Prostate gland (tissue), 2 donors: ENCODE data around the gene ENAH. TPM values are rescaled to one million over a fixed set of nuclear protein-coding genes. Genes with fewer than 3 reads are reported as not detected.

Experiments
- DNase-seq: peaks from one replicate; pipeline ENCODE4 v3.0.0-alpha.2; 2019; ENCODE audit warnings: low spot score
- H3K27ac ChIP-seq, 2 donors: fragments of 200-600 bp; sonication (generic); 2 replicates each; pipeline ENCODE4 v1.5.1; 2017 to 2019
- H3K27me3 ChIP-seq: fragments of 200-600 bp; sonication (generic); replicated peaks from 2 replicates; pipeline ENCODE4 v1.5.1; 2019; ENCODE audit not compliant: insufficient read depth
- H3K36me3 ChIP-seq, 2 donors: fragments of 200-600 bp; sonication (generic); 1 replicate in 1 of 2; 2 replicates in 1 of 2; pipeline versions ENCODE4 v1.5.1 to v1.8.1; 2017 to 2019
- H3K4me1 ChIP-seq: fragments of 200-600 bp; sonication (generic); replicated peaks from 2 replicates; pipeline ENCODE4 v1.5.1; 2019
- H3K4me3 ChIP-seq, 2 donors: fragments of 200-600 bp; sonication (generic); 2 replicates each; pipeline ENCODE4 v1.5.1; 2017 to 2019
- H3K9me3 ChIP-seq: fragments of 200-600 bp; sonication (generic); 2 replicates; pipeline ENCODE4 v1.5.1; 2017
- CTCF ChIP-seq, 4 experiments: fragments of 200-600 bp in 2 of 4; fragments of 450-650 bp in 2 of 4; sonication (generic) in 2 of 4; IDR thresholded peaks; 1 replicate in 3 of 4; 2 replicates in 1 of 4; pipeline ENCODE4 v1.5.1; 2016 to 2019; ENCODE audit warnings: antibody characterized with exemption in 4 of 4, mild to moderate bottlenecking in 2 of 4, moderate library complexity in 2 of 4
- POLR2A ChIP-seq: fragments of 450-650 bp; IDR thresholded peaks from one replicate; pipeline ENCODE4 v1.6.1; 2016; ENCODE audit warnings: antibody characterized with exemption, mild to moderate bottlenecking
- POLR2AphosphoS5 ChIP-seq: sonication (generic); formaldehyde crosslinking; IDR thresholded peaks from one replicate; pipeline ENCODE4 v1.6.1; 2017; ENCODE audit warnings: antibody characterized with exemption
- WGBS: methylation state at CpG from one replicate; pipeline ENCODE4 v1.1.5; 2018; 5-methylcytosine and 5-hydroxymethylcytosine counted together
- intact Hi-C: fragments of 100-400 bp; cut with DNase I; formaldehyde crosslinking; loops from one replicate; pipeline ENCODE4 v1.14.2; 2022
- total RNA-seq, 2 donors: library from RNA; depleted of rRNA; stranded (reverse); fragments of >200 nt; gene quantifications; one replicate each; pipeline ENCODE4 v1.1.0, GENCODE V29; 2016

The ENAH gene
- total RNA-seq, 2 donors from 2014 or later = 36.4 to 93.6 TPM

- Histone ChIP-seq H3K9me3 (no peaks in the 10 kb centered on the region), H3K36me3 (no peaks in the 10 kb centered on the region), H3K27ac (peak overlapping the region; percentile 53 to 97), H3K4me3 (peak overlapping the region in 1 of 2 donors; percentile 4), H3K4me1 (no peaks in the 10 kb centered on the region), H3K27me3 (no peaks in the 10 kb centered on the region)
- WGBS = 32% methylated on average over 5 of the region's 5 CpGs
- DNase-seq = no peak
- intact Hi-C loops = loop anchor here (5.0 kb wide), 1 partner anchor 122 kb away; no protein-coding TSS in a partner anchor
- TF ChIP-seq POLR2AphosphoS5 (no peak), POLR2A (no peak), CTCF (IDR thresholded peaks at IDR 0.05) (no peak)
Observed at GRCh38 chr1:225650179-225650578, 2.7 kb downstream of the ENAH start.

- H3K4me1 ChIP-seq = no peaks in the 10 kb centered on the region
- WGBS = 85% methylated on average over 6 of the region's 6 CpGs
- TF ChIP-seq POLR2AphosphoS5 = no peak
- no peak for TF ChIP-seq POLR2A
- TF ChIP-seq CTCF (IDR thresholded peaks at IDR 0.05) = no peak
- no peak overlapping the region for H3K4me3 ChIP-seq
- no peaks in the 10 kb centered on the region for H3K9me3 ChIP-seq
- H3K27me3 ChIP-seq = no peaks in the 10 kb centered on the region
- no peaks in the 10 kb centered on the region for H3K36me3 ChIP-seq
- DNase-seq = no peak
- no peak overlapping the region for H3K27ac ChIP-seq
- intact Hi-C loops = no loop called here
Observed at GRCh38 chr1:225645194-225645895, 7.6 kb downstream of the ENAH start.

GRCh38 chr1:225644666-225645065 lies 8.3 kb downstream of the ENAH start:
- 89% methylated on average over 1 of the region's 1 CpG for WGBS
- Histone ChIP-seq H3K27me3 (no peaks in the 10 kb centered on the region), H3K36me3 (no peaks in the 10 kb centered on the region), H3K4me1 (no peaks in the 10 kb centered on the region), H3K27ac (no peak overlapping the region), H3K4me3 (no peak overlapping the region), H3K9me3 (no peaks in the 10 kb centered on the region)
- DNase-seq = no peak
- intact Hi-C loops = no loop called here
- no peak for TF ChIP-seq POLR2A
- TF ChIP-seq POLR2AphosphoS5 = no peak
- TF ChIP-seq CTCF (IDR thresholded peaks at IDR 0.05) = no peak

- 68% methylated on average over 4 of the region's 4 CpGs for WGBS
- TF ChIP-seq POLR2AphosphoS5 (no peak), POLR2A (no peak), CTCF (IDR thresholded peaks at IDR 0.05) (no peak)
- Histone ChIP-seq H3K27me3 (no peaks in the 10 kb centered on the region), H3K27ac (no peak overlapping the region), H3K9me3 (no peaks in the 10 kb centered on the region), H3K4me1 (no peaks in the 10 kb centered on the region), H3K36me3 (no peaks in the 10 kb centered on the region), H3K4me3 (no peak overlapping the region)
- DNase-seq = no peak
- intact Hi-C loops = no loop called here
Observed at GRCh38 chr1:225642177-225642576, 10.7 kb downstream of the ENAH start.

GRCh38 chr1:225638853-225639252 lies 14.1 kb downstream of the ENAH start:
- no peaks in the 10 kb centered on the region for H3K4me1 ChIP-seq
- TF ChIP-seq CTCF (IDR thresholded peaks at IDR 0.05) = no peak
- TF ChIP-seq POLR2AphosphoS5 = no peak
- no peak for TF ChIP-seq POLR2A
- no peaks in the 10 kb centered on the region for H3K36me3 ChIP-seq
- H3K27ac ChIP-seq = no peak overlapping the region
- 100% methylated on average over 1 of the region's 1 CpG for WGBS
- H3K4me3 ChIP-seq = no peak overlapping the region
- no peak for DNase-seq
- no peaks in the 10 kb centered on the region for H3K9me3 ChIP-seq
- no peaks in the 10 kb centered on the region for H3K27me3 ChIP-seq
- intact Hi-C loops = no loop called here
